Measurements from ENCODE around the gene UACA.

Gene UACA

GRCh38 chr15:70610541-70610940 lies 152.8 kb downstream of the UACA start:
- no peak for DNase-seq (ENCODE audit: low read depth)
- TF ChIP-seq POLR2A (IDR thresholded peaks at IDR 0.05; ENCODE audit: extremely low read depth, insufficient read length) (no peak), MYC (IDR thresholded peaks at IDR 0.05; ENCODE audit: low read depth, low read length) (no peak)
- TF ChIP-seq, protein P1, sequence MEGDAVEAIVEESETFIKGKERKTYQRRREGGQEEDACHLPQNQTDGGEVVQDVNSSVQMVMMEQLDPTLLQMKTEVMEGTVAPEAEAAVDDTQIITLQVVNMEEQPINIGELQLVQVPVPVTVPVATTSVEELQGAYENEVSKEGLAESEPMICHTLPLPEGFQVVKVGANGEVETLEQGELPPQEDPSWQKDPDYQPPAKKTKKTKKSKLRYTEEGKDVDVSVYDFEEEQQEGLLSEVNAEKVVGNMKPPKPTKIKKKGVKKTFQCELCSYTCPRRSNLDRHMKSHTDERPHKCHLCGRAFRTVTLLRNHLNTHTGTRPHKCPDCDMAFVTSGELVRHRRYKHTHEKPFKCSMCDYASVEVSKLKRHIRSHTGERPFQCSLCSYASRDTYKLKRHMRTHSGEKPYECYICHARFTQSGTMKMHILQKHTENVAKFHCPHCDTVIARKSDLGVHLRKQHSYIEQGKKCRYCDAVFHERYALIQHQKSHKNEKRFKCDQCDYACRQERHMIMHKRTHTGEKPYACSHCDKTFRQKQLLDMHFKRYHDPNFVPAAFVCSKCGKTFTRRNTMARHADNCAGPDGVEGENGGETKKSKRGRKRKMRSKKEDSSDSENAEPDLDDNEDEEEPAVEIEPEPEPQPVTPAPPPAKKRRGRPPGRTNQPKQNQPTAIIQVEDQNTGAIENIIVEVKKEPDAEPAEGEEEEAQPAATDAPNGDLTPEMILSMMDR (IDR thresholded peaks at IDR 0.05; ENCODE audit: low read depth, low read length): no peak
- TF ChIP-seq, protein P2, sequence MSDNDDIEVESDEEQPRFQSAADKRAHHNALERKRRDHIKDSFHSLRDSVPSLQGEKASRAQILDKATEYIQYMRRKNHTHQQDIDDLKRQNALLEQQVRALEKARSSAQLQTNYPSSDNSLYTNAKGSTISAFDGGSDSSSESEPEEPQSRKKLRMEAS (IDR thresholded peaks at IDR 0.05; ENCODE audit: low read depth, low read length): no peak
- no peak overlapping the region for H3K4me3 ChIP-seq (ENCODE audit: low read depth, low read length)

- H3K4me3 ChIP-seq (ENCODE audit: low read depth, low read length): no peak overlapping the region
- DNase-seq (ENCODE audit: low read depth): no peak
- TF ChIP-seq POLR2A (IDR thresholded peaks at IDR 0.05; ENCODE audit: extremely low read depth, insufficient read length) (no peak), MYC (IDR thresholded peaks at IDR 0.05; ENCODE audit: low read depth, low read length) (no peak)
- TF ChIP-seq, protein P1 (IDR thresholded peaks at IDR 0.05; ENCODE audit: low read depth, low read length): no peak
- TF ChIP-seq, protein P2 (IDR thresholded peaks at IDR 0.05; ENCODE audit: low read depth, low read length): no peak
Measured at GRCh38 chr15:70609889-70610288, 153.5 kb downstream of the UACA start.

GRCh38 chr15:70608144-70608543 lies 155.2 kb downstream of the UACA start:
- no peak overlapping the region for H3K4me3 ChIP-seq (ENCODE audit: low read depth, low read length)
- TF ChIP-seq POLR2A (IDR thresholded peaks at IDR 0.05; ENCODE audit: extremely low read depth, insufficient read length): no peak
- TF ChIP-seq, protein P1 (IDR thresholded peaks at IDR 0.05; ENCODE audit: low read depth, low read length): no peak
- TF ChIP-seq, protein P2 (IDR thresholded peaks at IDR 0.05; ENCODE audit: low read depth, low read length): no peak
- no peak for TF ChIP-seq MYC (IDR thresholded peaks at IDR 0.05; ENCODE audit: low read depth, low read length)
- peak; percentile 53 for DNase-seq (ENCODE audit: low read depth)

DNA sequence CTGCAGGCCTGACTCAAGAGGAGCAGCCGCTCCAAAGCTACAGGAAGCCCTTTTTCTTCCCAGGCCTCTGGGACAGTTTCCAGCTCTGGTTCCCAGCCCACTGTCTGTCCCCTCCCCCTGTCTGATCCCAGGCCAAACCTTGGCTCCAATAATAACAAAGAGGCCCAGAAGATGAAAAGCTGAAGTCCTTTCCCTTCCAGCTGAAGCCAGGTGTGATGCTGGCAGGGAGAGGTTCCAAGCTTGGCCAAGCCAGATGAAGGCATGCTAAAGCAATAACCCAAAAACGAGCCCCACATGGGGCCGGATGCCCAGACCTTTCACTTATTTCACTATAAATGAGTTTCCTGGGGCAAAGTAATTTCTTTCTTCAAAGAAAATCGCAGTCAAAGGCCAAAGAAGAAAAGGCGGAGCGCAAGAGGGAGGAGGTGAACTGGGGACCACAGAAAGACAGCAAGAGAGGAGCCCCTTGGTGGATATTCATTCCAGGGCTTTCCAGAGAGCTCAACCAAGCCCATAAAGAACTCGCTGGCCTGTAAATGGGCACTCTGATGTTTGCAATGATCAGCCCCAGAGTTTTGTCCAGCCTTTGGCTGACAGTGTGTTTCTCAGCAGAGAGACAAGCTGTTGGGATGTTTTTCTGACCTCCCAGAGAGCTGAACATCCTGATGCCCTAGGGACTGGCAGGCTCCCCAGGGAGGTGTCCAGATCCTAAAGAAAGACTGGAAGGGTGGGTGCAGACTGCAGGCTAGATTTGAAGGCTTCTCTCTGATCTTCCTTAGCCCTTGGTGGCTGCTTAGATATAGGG lies 157.6 kb downstream of the UACA start:
- no peak for TF ChIP-seq POLR2A (IDR thresholded peaks at IDR 0.05; ENCODE audit: extremely low read depth, insufficient read length)
- TF ChIP-seq MYC (IDR thresholded peaks at IDR 0.05; ENCODE audit: low read depth, low read length): no peak
- TF ChIP-seq, protein P1 (IDR thresholded peaks at IDR 0.05; ENCODE audit: low read depth, low read length): no peak
- TF ChIP-seq, protein P2 (IDR thresholded peaks at IDR 0.05; ENCODE audit: low read depth, low read length): no peak
- no peak for DNase-seq (ENCODE audit: low read depth)
- no peak overlapping the region for H3K4me3 ChIP-seq (ENCODE audit: low read depth, low read length)

DNA sequence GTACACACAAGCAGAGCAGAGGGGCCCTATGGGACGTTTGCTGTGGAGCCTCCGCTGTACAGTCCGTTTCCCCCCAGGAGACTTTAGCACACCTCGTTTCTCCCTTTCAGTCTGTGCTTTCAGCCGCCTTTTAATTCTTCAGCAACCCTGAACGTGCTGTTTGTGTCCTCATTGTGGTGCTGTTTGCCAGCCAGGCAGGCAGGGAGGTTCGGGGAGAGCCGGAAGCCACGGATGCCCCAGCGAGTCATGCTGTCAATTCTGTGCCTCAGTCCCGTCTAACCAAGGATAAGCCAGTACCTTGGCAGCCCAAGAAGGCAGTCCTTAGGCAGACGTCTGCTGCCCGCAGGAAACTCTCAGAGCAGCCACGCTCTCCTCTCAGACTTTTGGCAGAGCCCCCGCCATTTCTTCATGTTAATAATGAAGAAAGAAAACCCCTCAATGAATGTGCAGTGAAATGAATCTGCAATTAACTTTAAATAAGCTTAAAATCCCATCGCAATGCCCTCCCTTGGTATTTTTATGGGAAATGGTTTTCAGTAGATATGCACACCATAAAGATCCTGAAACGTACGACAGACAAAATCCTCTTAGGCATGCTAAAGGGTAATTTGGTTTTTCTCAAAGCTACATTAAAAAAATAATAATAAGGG lies 158.6 kb downstream of the UACA start:
- H3K4me3 ChIP-seq (ENCODE audit: low read depth, low read length): no peak overlapping the region
- peak; percentile 73 for DNase-seq (ENCODE audit: low read depth)
- TF ChIP-seq, protein P2 (IDR thresholded peaks at IDR 0.05; ENCODE audit: low read depth, low read length): no peak
- 0 out of 2 replicates have a peak, but pooled peaks have one; percentile 33 for TF ChIP-seq MYC (IDR thresholded peaks at IDR 0.05; ENCODE audit: low read depth, low read length)
- TF ChIP-seq, protein P1 (IDR thresholded peaks at IDR 0.05; ENCODE audit: low read depth, low read length): peak; percentile 5

Measured in NB4 (cell line).